Right lobe of liver (tissue), 4 donors: ENCODE measurements around the gene MACROD1.

ENCODE experiments used
- CTCF ChIP-seq, 4 donors: fragments of 200-600 bp in 3 of 4; fragments of 450-650 bp in 1 of 4; IDR thresholded peaks; one replicate each; pipeline versions ENCODE4 v1.5.1 to v1.8.0; 2016 to 2022; ENCODE audit warnings: antibody characterized with exemption in 4 of 4, mild to moderate bottlenecking in 2 of 4
- POLR2A ChIP-seq: fragments of 450-650 bp; IDR thresholded peaks from one replicate; pipeline ENCODE4 v1.6.1; 2017; ENCODE audit warnings: antibody characterized with exemption, mild to moderate bottlenecking
- donor health status: DM: no; HTN: no; CAD: no.
- donor health status: DM: no; HTN: no; CAD: no.
- donor health status: DM: no; HTN: yes; CAD: no.

- TF ChIP-seq CTCF (IDR thresholded peaks at IDR 0.05) (no peak), POLR2A (no peak)
These were observed 452 bp downstream of the MACROD1 start for GRCh38 chr11:64165481-64165841.
